LoVo (cell line): Measurements from ENCODE around the gene ARSA.
A peak's percentile ranks its signal among the peaks of the same experiment; 100 is the strongest.
"Not testable (repeated sequence)": the region's sequence is repeated elsewhere in the genome, so short reads cannot be mapped to it uniquely, and the experiment has no call there.

ENCODE experiments used
- DNase-seq: peaks from one replicate; pipeline ENCODE4 v3.0.0-alpha.2; 2016; ENCODE audit warnings: low spot score

Gene ARSA

DNA sequence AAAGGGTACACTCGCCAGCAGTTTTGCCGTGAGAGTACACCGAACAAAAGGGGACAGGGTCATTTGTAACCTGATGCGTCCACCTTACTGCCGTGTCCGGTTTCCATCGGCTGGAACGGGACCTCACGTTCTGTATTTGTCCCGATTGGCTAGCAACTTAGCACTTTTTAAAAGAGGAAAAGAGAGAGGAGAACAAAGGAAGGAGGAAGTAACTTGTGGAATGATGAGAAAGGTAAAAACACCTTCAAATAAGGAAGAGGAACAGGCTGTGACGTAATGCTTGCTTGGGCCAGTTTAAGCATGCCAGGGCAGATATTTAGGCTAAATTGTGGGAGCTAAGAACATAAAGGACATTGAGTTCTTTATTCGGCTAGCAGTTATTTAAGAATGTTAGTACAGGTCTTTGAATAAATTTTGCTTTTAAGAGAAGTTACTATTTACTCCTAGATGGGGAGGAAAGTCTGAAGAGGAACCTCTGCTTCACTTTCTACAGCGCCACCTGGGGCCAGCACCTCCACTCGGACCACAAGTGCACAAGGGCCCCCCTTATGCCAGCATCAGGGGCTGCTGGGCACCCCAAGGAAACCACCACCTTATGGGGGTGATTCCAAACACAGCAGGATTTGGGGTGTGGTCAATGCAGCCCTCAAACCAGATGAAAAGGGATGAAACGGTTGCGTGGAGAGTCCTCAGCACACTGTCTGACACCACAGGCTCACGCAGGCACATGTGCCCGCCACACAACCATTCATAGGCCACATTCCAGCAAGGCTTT, 5.8 kb downstream of the ARSA start:
- DNase-seq = no peak

DNA sequence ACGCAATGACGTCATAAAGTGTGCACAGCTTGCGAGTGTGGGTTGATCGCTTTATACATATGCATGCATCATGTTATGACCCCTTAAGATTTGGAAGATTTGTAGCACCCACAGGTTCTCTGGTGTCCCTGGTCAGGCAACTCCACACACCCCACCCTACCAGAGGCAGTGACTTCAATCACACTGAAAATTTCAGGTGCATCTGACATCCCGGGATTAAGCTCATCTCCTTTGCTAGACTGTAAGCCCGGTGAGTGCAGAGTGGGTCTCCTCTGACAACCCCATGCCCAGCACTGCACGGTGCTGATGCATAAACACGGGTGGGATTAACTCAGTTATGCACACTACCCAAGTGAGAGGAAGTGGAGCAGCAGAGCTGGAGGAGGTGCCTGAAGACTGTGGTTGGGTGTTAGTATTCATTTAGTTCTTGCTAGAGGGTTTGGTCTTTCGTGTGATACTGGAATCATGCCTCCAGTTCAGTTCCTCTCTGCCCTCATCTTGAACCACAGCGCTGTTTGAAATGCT, 6.5 kb downstream of the ARSA start:
- DNase-seq = no peak

DNA sequence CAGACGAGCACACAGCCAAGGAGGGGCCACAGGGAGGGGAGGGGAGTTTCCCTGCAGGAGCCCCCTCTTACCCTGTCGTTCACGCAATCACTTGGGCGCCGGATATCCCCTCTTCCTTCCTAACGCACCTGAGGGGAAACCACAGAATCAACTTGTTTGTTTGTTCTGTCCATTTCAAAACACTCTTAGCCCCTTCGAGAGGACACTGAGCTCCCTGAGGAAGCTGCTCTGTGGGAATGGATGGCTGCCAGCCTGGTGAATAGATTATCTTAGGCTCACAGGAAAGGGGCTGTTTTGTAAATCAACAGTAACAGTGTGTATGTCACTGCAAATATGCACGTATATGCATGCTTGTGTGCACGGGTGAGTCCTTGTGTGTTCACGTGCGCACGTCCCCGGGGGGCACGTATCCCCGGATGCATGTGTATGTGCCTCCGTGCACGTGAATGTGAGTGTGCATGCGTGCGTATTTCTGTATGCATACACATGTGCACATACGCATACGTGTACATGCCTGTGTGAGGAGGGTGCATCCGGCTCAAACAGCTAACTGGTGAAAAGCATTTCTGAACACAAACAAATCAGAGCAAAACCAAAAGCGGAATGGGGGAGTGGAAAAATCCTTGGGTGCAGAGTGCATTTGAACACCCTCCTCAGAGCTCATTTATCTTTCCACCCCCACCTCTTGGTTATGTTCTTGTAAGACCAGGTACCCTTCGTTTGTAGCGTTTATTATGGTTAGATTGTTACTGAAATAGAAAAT, 7.2 kb downstream of the ARSA start:
- no peak for DNase-seq

DNA sequence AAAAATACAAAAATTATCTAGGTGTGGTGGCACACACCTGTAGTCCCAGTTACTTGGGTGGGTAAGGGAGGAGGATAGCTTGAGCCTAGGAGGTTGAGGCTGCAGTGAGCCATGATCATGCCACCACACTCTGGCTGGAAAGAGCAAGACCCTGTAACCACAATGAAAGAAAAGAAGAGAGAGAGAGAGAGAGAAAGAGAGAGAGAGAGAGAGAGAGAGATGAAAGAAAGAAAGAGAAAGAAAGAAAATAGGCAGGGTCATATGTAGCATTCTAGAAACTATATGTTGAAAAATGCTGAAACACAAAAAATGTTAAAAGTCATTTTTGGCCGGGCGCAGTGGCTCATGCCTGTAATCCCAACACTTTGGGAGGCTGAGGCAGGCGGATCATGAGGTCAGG, 13.7 kb downstream of the ARSA start:
- DNase-seq = not testable (repeated sequence)

DNA sequence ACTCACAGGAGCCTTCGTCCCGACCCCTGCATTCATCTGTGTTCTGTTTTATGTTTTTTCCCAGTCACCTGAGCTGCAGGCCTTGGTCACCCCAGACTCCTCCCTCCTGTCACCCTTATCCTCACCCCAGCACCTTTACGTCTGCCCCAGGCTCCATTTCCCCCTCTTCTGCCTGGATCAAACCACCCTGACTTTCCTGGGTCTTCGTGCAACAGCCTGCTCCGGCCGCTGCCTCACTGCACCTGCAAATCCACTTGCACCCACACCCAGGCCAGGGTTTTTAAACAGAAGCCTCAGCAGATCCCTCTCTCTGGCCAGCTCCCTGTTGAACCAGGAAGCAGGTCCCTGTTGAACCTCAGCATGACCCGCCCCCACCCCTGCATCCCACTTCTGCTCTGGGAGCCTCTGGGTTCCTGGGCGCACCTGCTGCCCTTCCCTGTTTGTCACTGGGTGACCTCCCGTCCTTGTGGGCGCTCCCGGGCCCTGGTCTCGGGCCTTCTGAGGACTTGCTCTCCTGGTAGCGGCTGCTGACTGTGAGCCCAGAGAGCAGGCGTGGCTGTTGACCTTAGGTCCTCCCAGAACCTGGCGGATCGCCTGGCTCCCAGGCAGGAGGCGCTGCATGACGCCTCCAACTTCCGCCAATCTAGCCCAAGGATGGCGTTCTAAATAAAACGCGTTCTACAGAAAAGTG, 14.5 kb downstream of the ARSA start:
- DNase-seq = peak; percentile 31

DNA sequence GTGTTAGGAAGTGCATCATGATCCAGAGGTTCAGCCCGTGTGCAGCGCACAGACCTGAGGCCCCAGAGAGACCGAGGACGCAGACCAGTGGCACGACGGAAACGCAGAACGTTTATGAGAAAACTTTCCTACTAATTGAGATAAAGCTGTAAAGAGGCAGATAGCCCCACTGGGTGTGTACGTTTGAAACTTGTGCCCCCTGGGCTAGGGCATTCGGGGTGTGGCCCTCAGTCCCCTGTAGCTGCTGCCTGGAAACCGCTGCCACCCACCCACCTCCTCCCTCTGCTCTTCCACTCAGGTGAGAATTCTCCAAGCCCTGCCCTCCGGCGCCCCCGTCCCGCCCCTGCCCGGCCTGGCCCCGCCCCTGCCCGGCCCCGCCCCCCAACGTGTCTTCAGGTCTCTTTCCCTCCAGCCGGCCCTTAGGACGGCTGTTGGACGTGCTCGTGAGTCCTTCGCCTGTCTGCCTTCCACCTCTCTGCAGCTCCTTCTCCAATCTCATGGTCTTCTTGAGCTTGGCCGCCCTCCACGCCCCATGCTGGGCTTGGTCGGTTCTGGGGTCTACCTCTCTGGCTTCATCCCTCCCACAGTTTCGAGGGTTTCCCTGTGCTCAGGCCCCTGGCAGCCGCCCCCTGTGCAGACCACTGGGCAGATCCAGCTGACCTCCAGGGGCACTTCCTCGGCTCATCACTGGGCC, 15.3 kb downstream of the ARSA start:
- DNase-seq = no peak

DNA sequence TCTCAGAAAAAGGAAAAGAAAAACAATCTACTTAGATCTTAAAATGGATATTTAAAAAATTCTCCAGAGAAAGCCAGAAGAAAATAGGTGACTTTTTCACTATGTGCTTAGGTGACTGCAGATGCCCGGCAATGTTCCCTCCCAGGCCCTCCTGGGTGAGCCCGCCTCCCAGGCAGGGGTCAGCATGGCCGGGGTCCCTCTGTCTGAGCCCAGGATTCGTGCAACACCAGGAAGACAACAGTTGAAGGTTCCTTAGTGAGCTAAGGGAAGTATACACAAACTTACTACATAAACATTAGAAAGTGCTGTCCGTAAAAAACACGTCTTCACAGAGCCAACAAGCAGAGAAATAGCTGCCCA, 15.8 kb downstream of the ARSA start:
- DNase-seq = no peak

DNA sequence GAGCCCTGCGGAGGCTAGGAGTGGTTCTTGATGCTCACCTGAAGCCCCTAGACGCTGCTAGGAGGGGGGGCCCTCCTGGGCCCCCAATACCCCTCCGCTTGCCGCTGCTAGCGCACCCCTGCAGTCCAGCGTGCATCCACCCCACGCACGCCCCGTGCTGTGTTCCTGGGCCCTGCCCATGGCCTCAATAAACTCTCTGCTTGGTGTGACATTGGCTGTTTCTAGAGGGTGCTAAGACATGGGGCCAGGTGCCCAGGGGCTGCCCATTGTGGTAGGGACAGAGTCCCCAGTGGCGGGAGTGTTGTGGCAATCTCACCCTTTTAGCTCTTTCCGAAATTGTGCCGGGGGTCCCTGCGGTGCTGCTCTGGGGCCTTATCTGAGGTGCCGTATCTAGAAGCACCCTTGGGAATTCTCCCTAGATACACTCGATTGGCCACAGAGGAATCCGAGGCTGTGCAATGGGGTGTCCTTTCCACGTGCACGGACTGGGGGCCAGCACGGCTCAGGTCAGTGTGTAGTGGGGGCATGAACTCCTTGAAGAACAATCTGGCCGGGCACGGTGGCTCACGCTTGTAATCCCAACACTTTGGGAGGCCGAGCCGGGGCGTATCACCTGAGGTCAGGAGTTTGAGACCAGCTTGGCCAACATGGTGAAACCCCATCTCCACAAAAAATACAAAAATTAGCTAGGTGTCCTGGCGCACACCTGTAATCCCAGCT, 16.5 kb downstream of the ARSA start:
- DNase-seq = no peak

DNA sequence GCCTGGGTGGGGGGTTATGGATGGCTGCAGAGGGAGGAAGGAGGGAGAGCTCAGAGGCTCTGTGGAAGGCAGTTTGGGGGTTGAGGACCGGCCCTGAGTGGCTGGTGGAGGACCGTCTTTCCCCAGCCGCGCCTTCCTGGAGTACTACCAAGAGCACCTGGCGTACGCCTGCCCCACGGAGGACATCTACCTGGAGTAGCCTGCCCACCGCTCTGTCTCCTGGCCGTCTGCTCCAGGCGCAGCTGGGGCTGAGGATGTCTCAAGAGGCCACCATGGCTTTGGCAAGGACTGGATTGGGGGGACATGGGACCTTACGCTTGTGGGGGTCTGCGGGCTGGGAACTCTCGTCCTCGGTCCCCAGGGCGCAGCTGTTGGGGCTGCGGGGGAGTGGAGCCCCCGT, 17.4 kb downstream of the ARSA start:
- no peak for DNase-seq

DNA sequence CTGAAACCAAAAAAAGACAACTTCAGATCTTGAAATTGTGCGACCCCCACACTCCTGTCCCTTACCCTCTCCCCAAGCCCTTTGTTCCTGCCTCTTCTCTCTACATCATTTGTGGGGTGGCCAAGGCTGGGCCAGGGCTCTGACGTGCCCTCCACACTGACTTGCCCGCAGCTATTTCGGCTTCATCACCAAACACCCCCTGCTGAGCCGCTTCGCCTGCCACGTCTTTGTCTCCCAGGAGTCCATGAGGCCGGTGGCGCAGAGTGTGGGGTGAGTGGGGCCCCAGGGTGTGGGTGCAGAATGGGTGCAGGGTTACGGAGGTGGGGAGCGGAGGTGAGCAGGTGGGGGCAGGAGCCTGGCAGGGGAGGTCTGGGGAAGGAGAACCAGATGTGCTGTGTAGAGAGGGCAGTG, 17.9 kb downstream of the ARSA start:
- no peak for DNase-seq

DNA sequence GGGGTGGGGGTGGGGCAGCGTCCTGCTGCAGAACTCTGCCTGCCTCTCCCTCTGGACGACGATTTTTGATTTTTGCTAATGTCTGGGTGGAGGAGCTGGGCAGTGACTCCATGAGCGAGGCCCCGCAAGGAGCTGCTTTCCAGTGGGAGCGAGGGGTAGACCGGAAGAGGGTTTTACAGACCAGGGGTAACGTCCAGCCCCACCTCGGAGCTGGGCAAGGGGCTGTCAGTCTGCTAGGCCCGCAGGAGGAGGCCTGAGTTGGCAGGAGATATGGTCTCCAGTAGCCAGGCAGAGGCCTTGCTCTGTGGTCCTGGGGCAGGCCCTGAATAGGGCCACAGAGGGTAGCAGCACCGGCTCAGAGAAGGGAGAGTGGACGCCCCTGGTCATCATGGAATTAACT, 18.4 kb downstream of the ARSA start:
- no peak for DNase-seq

DNA sequence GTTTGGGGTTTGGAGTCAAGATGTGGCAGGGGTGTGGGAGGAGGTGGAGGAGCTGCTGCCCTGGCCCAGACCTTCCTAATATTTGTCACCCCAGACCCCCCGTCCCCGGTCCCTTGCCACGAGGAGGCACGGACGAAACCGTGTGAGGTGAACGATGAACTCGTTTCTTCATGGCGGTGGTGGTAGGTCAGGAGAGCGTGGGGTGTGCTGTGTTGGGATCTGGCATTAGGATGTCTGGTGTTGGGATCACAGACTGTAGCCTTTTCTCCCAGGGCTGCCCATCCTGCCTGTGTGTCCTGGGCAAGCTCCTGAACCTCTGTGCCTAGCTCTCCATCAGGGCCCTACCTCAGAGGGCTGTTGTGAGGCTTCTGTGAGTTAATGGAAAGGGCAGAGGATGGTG, 19.0 kb downstream of the ARSA start:
- no peak for DNase-seq

DNA sequence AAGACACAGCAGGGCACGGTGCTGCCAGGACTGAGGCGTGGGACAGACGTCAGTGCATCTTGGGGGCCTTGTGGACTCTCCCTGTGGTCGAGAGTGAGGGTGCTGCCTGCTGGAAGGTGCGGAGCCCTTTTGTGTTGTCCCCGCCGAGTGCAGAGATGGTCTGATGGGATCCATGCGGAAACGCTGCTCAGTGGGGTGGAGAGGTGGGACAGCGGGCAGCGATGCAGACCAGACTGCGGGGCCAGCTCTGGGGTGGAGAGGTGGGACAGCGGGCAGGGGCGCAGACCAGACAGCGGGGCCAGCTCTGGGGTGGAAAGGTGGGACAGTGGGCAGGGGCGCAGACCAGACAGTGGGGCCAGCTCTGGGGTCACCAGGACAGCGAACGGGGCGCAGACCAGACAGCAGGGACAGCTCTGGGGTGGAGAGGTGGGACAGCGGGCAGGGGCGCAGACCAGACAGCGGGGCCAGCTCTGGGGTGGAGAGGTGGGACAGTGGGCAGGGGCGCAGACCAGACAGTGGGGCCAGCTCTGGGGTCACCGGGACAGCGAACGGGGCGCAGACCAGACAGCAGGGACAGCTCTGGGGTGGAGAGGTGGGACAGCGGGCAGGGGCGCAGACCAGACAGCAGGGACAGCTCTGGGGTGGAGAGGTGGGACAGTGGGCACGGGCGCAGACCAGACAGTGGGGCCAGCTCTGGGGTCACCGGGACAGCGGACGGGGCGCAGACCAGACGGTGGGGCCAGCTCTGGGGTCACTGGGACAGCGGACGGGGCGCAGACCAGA, 19.7 kb downstream of the ARSA start:
- DNase-seq = not testable (repeated sequence)

DNA sequence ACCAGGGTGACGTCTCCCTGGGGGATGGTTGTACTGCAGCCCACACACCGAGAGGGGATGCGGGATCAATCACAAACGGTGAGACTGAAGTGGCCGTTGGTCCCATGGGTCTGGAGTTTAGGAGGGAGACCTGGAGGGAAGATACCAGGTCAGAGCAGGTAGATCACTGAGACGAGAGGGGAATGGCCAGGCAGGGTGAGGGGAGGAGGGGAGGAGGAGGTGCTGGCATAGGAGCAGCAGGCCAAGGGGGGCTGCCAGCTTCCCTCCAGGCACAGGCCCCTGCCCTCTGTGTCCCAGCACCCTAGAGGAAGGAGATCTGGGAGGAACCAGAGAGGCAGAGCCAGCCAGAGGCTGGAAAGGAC, 20.3 kb downstream of the ARSA start:
- no peak for DNase-seq

DNA sequence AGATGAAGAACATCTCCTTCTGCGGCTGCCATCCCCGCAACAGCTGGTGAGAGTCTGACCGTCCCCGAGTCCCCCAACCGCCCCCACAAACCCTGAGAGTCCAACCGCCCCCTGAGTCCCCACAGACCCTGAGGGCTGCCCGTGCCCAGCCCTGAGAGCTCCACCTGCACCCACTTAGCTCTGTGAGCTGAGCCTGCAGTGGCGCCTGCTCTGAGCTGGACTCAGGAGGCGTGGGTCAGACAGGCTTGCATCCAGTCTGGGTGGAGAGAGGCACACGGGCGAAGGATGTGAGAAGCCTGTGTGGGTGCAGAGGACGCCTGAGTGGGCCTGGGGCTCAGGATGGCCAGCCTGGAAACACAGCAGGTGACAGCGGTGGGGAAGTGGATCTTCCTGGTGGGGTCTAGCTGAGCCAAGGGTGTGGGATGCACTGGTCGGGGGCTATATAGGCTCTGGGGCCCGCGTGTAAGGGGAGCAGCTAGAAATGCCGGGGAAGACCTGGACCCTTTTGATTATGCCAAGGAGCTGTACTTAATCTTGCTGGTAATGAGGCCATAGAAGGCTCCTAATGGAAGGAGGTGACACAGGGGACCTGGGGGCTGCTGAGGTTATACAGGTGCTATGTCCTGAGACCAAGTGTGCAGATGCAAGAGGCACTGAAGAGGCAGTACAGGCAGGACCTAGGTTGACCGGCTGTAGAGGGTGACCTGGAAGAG, 20.9 kb downstream of the ARSA start:
- no peak for DNase-seq

DNA sequence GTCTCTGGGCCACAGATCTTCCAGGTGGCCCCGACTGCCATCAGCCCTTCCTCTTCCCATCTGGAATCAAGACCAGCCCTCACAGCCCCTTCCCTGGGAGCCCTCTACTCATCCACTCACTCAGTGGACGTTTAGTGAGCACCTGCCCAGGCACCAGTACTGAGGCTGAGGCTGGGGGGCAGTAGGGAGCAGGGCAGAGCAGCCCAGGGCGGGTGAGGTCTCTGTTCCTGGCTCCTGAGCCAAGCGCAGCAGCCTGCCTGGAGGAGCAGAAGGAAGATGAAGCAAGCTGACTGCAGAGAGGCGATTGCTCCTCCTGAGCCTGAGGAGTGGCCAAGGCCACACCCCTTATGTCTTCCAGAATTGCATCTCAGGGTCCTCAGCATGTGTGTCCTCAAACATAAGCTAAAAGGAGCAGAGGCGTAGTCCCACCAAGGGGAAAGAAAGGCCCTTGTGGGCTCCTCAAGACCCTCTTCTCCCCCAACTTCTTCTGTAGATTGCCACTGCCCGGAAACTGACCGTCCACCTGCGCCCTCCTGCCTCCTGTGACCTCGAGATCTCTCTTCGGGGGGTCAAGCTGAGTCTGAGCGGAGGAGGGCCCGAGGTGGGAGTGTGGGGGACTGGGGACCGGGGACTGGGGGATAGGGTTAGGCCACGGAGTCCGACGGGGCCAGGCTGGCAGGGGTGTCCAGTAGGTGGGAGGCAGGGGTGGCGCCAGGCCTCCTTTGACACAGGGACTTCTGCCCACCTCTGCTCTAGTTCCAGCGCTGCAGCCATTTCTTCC, 21.6 kb downstream of the ARSA start:
- DNase-seq = no peak

DNA sequence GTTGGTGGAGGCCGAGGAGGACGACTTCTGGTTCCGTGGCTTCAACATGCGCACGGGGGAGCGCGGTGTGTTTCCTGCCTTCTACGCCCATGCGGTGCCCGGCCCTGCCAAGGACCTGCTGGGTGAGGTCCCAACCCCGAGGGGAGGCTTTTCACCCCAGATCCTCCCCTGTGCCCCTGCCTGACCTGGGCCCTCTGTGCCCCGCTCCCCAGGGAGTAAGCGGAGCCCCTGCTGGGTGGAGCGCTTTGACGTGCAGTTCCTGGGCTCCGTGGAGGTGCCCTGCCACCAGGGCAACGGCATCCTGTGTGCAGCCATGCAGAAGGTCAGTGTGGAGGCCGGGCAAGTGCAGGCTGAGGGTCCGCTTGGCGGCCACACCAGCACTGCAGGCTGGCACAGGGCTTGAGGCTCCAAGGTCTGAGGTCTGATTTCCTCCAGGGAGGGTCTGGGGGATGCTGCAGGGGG, 22.3 kb downstream of the ARSA start:
- DNase-seq = no peak

DNA sequence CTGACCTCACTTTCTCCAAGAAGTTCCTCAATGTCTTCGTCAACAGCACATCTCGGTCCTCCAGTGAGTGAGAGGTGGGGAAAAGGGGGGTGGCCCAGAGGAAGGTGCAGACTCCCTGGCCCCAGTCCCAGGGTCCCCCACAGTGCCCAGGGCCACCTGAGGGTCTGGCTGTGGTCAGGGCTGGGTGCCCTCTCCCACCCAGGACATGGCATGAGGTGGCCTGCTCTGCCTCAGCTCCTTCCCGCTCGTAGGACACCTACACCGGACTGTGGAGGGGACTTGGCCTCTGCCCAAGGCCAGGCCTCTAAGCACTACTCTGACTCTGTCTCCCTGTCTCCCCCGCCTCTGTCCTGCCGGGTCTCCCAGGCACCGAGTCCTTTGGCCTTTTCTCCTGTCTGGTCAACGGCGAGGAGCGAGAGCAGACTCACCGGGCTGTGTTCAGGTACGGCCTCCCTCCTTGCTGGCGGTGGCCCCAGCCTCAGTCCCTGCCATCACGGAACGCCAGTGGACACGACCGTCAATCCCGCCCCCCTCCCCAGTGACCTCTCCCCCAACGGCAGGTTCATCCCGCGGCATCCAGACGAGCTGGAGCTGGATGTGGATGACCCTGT, 22.8 kb downstream of the ARSA start:
- DNase-seq = no peak
